OCI-LY7 (cell line): ENCODE results near the gene BCL11A. TPM values are rescaled to one million over a fixed set of nuclear protein-coding genes. Genes with fewer than 3 reads are reported as not detected.

Source experiments
- BruUV-seq: library from RNA; stranded (reverse); fragments of 400-500 nt; replicated peaks from 2 replicates; lab custom pipeline; 2021; lab: Mats Ljungman, UMichigan
- CTCF ChIA-PET: fragments of 300-600 bp; sonication (Branson Sonifier 250); formaldehyde crosslinking; loops from one replicate; lab custom pipeline; 2022; ENCODE audit warnings: antibody characterized with exemption; ENCODE audit not compliant: unreplicated experiment; lab: Charles Lee
- POLR2A ChIA-PET: fragments of 300-600 bp; sonication (Branson Sonifier 250); formaldehyde crosslinking; loops from one replicate; lab custom pipeline; 2022; ENCODE audit warnings: antibody characterized with exemption; lab: Charles Lee
- DNase-seq: peaks from one replicate; pipeline ENCODE4 v3.0.0-alpha.2; 2015; ENCODE audit warnings: low spot score
- H2AFZ ChIP-seq: fragments of 200-600 bp; sonication (generic), shearing (Covaris generic); 2 replicates; pipeline ENCODE4 v1.6.1; 2014; ENCODE audit warnings: mild to moderate bottlenecking, antibody characterized with exemption, low read length, moderate library complexity
- H3K27ac ChIP-seq: fragments of 200-600 bp; sonication (generic); 2 replicates; pipeline ENCODE4 v1.5.1; 2014; ENCODE audit warnings: mixed run types, low read depth, mild to moderate bottlenecking, moderate library complexity, low read length, inconsistent platforms; ENCODE audit not compliant: poor library complexity, severe bottlenecking
- H3K36me3 ChIP-seq: fragments of 200-600 bp; sonication (generic); 2 replicates; pipeline ENCODE4 v1.6.1; 2014; ENCODE audit warnings: mild to moderate bottlenecking, antibody characterized with exemption, low read length, moderate library complexity, mixed read lengths; ENCODE audit not compliant: insufficient read depth
- H3K4me1 ChIP-seq: fragments of 200-600 bp; sonication (generic); 2 replicates; pipeline ENCODE4 v1.5.1; 2014; ENCODE audit warnings: mild to moderate bottlenecking, low read length; ENCODE audit not compliant: insufficient read depth, poor library complexity, severe bottlenecking
- H3K4me2 ChIP-seq: fragments of 200-600 bp; sonication (generic); 2 replicates; pipeline ENCODE4 v1.6.1; 2014; ENCODE audit warnings: mild to moderate bottlenecking, low read length
- H3K4me3 ChIP-seq: fragments of 200-600 bp; sonication (generic); 2 replicates; pipeline ENCODE4 v1.5.1; 2014; ENCODE audit warnings: mild to moderate bottlenecking, low read depth, low read length; ENCODE audit not compliant: poor library complexity, severe bottlenecking
- H3K79me2 ChIP-seq: fragments of 200-600 bp; sonication (generic); 2 replicates; pipeline ENCODE4 v1.6.1; 2016; ENCODE audit warnings: low read depth, mild to moderate bottlenecking, low read length, moderate library complexity, mixed read lengths; ENCODE audit not compliant: insufficient read depth
- H3K9me2 ChIP-seq: fragments of 200-600 bp; sonication (generic); 2 replicates; pipeline ENCODE4 v1.6.1; 2016; ENCODE audit warnings: mild to moderate bottlenecking, low read length, mixed read lengths; ENCODE audit not compliant: insufficient read depth
- H3K9me3 ChIP-seq: fragments of 200-600 bp; sonication (generic); 2 replicates; pipeline ENCODE4 v1.6.1; 2014; ENCODE audit warnings: mild to moderate bottlenecking, mixed run types, low read length, mixed read lengths
- H4K20me1 ChIP-seq: fragments of 200-600 bp; sonication (generic); 2 replicates; pipeline ENCODE4 v1.6.1; 2014; ENCODE audit warnings: mild to moderate bottlenecking, antibody characterized with exemption, low read length, moderate library complexity, mixed read lengths; ENCODE audit not compliant: insufficient read depth
- EZH2phosphoT487 ChIP-seq: fragments of 200-600 bp; sonication (generic); IDR thresholded peaks from 2 replicates; pipeline ENCODE4 v1.6.1; 2018; ENCODE audit warnings: low read depth, borderline replicate concordance, mild to moderate bottlenecking, mixed run types, antibody characterized with exemption, low read length, moderate library complexity, mixed read lengths
- intact Hi-C: fragments of 100-400 bp; cut with micrococcal nuclease; formaldehyde crosslinking; loops from one replicate; pipeline ENCODE4 v1.10.0; 2022; ENCODE audit not compliant: unreplicated experiment
- total RNA-seq, 2 experiments: library from RNA; depleted of rRNA in 1 of 2; stranded (reverse); fragments of >200 nt in 1 of 2; shearing (Covaris generic) in 1 of 2; gene quantifications; 2 replicates each; pipeline ENCODE4 v1.2.3, GENCODE V29; 2014 to 2022
- TF ChIP-seq, protein P1 (sequence below): fragments of 200-600 bp; sonication (generic); conservative IDR thresholded peaks from 2 replicates; pipeline ENCODE4 v1.5.1; 2014; ENCODE audit warnings: mild to moderate bottlenecking, antibody characterized with exemption, low read length, moderate library complexity, mixed read lengths

BCL11A gene
- total RNA-seq, 2 experiments from 2014 or later, result 64.3 to 167 TPM

DNA sequence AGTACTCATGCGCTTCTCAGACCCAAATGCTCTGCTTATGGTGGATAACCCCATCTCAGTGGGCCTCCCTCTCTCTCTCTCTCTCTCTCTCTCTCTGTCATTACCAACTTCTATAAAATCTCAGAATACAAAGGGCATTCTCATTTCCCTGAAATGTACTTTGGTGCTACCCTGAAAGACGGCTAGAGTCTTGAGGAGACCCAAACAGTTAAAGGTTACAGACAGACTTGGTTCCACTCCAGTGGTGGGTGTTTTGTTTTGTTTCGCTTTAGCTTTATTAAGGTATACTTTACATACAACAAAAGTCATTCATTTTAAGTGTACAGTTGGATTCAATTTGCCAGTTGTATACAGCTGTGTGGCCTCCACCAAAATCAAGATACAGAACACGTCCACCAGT is 60.9 kb downstream of the BCL11A start:
- H3K9me2 ChIP-seq, result no peaks in the 10 kb centered on the region
- no peak overlapping the region for H3K4me3 ChIP-seq
- H3K4me2 ChIP-seq, result no peak overlapping the region
- H2AFZ ChIP-seq, result no peak overlapping the region
- H3K27ac ChIP-seq, result no peak overlapping the region
- BruUV-seq, result no TSS peak
- ChIA-PET CTCF (no interaction called here), POLR2A (interaction anchor here (1.4 kb wide), 1 partner anchor 9 kb away, joined by 5 read pairs; no protein-coding TSS in a partner anchor)
- peaks cover 68% of the 10 kb centered on the region for H3K79me2 ChIP-seq
- peaks cover 67% of the 10 kb centered on the region for H3K36me3 ChIP-seq
- H3K4me1 ChIP-seq, result peaks cover 16% of the 10 kb centered on the region
- no peak for DNase-seq
- H3K9me3 ChIP-seq, result no peaks in the 10 kb centered on the region
- TF ChIP-seq EZH2phosphoT487, result no peak
- intact Hi-C loops, result no loop called here
- H4K20me1 ChIP-seq, result peaks cover 35% of the 10 kb centered on the region

- no peak for TF ChIP-seq EZH2phosphoT487
- TF ChIP-seq, protein P1, sequence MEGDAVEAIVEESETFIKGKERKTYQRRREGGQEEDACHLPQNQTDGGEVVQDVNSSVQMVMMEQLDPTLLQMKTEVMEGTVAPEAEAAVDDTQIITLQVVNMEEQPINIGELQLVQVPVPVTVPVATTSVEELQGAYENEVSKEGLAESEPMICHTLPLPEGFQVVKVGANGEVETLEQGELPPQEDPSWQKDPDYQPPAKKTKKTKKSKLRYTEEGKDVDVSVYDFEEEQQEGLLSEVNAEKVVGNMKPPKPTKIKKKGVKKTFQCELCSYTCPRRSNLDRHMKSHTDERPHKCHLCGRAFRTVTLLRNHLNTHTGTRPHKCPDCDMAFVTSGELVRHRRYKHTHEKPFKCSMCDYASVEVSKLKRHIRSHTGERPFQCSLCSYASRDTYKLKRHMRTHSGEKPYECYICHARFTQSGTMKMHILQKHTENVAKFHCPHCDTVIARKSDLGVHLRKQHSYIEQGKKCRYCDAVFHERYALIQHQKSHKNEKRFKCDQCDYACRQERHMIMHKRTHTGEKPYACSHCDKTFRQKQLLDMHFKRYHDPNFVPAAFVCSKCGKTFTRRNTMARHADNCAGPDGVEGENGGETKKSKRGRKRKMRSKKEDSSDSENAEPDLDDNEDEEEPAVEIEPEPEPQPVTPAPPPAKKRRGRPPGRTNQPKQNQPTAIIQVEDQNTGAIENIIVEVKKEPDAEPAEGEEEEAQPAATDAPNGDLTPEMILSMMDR, result no peak
- H3K9me3 ChIP-seq, result no peaks in the 10 kb centered on the region
- H3K36me3 ChIP-seq, result peaks cover 67% of the 10 kb centered on the region
- BruUV-seq, result no TSS peak
- ChIA-PET POLR2A (interaction anchor here (0.5 to 0.7 kb wide), 2 partner anchors 25 to 39 kb away, joined by 3 to 6 read pairs; no protein-coding TSS in a partner anchor), CTCF (no interaction called here)
- H3K4me3 ChIP-seq, result no peak overlapping the region
- intact Hi-C loops, result no loop called here
- no peak overlapping the region for H3K27ac ChIP-seq
- no peak overlapping the region for H3K4me2 ChIP-seq
- H3K4me1 ChIP-seq, result peaks cover 23% of the 10 kb centered on the region
- no peaks in the 10 kb centered on the region for H3K9me2 ChIP-seq
- H4K20me1 ChIP-seq, result peaks cover 31% of the 10 kb centered on the region
- peaks cover 61% of the 10 kb centered on the region for H3K79me2 ChIP-seq
- no peak overlapping the region for H2AFZ ChIP-seq
- DNase-seq, result no peak
These were observed 62.6 kb downstream of the BCL11A start for GRCh38 chr2:60490848-60491247.

- Histone ChIP-seq H3K9me2 (no peaks in the 10 kb centered on the region), H3K4me1 (peaks cover 27% of the 10 kb centered on the region), H3K9me3 (no peaks in the 10 kb centered on the region), H2AFZ (no peak overlapping the region), H4K20me1 (peaks cover 27% of the 10 kb centered on the region), H3K36me3 (peaks cover 67% of the 10 kb centered on the region), H3K27ac (no peak overlapping the region), H3K79me2 (peaks cover 63% of the 10 kb centered on the region), H3K4me2 (no peak overlapping the region), H3K4me3 (no peak overlapping the region)
- ChIA-PET POLR2A (interaction anchor here (0.5 kb wide), 1 partner anchor 40 kb away, joined by 3 read pairs; no protein-coding TSS in a partner anchor), CTCF (no interaction called here)
- no peak for DNase-seq
- TF ChIP-seq EZH2phosphoT487, result no peak
- TF ChIP-seq, protein P1, result no peak
- BruUV-seq, result no TSS peak
- intact Hi-C loops, result no loop called here
These were observed 63.0 kb downstream of the BCL11A start for GRCh38 chr2:60490441-60490840.
